Fibroblast of villous mesenchyme (primary cell): Measurements from ENCODE around the gene ASXL2. TPM values are rescaled to one million over a fixed set of nuclear protein-coding genes. Genes with fewer than 3 reads are reported as not detected.
"Not testable (repeated sequence)": the region's sequence is repeated elsewhere in the genome, so short reads cannot be mapped to it uniquely, and the experiment has no call there.

Experiments
- DNase-seq: peaks from one replicate; pipeline ENCODE4 v3.0.0-alpha.2; 2010; ENCODE audit warnings: low read depth
- H3K4me3 ChIP-seq: 2 replicates; pipeline ENCODE4 v1.5.1; 2011; ENCODE audit warnings: low read depth, mild to moderate bottlenecking, low read length
- total RNA-seq: library from RNA; depleted of rRNA; stranded (reverse); fragments of >200 nt; gene quantifications from 2 replicates; pipeline ENCODE4 v1.2.3, GENCODE V29; 2012
- TF ChIP-seq, protein P1 (sequence below): IDR thresholded peaks from 2 replicates; pipeline ENCODE4 v1.5.1; 2012; ENCODE audit warnings: low read depth, mild to moderate bottlenecking, low read length; ENCODE audit not compliant: insufficient read depth

The ASXL2 gene
- total RNA-seq, 1 donor, result 13.8 TPM

DNA sequence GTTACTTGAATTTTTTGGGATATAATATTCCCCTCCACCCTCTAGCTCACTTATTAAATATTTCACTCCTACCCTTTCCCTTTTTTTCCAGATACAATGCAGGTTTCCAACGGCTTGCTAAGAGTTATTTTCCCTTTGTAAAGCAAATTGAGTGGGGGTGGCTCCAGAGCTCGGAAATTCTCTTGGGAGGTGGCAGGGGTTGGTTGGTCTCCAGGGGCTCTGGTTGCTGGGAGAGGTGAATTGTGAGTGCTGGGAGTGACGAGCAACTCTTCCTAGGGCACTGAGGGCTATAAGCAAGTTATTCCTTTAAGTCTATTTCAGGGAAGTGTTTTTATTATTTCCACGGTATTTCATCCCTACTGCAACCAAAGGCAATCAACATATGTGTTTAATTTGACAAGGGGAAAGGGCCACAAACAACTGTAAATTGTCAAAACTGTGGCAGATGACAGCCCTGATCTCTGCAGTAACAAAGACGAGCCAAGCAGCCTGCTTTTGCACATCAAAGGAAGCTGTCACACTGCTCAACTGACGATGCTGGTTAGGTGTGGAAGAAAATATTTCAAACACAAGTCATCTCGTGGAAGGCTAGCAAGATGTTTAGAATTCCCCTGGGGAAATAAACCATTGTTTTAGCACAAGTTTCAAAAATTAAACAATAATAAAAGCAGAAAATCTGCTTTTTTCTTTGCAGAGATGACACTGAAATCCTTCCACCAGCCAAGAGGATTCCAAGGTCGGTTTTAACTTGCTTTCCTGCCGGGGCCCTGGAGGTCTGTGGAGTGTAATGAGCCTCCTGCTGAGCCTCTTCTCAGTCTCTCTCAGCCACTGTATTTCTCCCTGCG is 34.8 kb upstream of the ASXL2 start:
- TF ChIP-seq, protein P1, sequence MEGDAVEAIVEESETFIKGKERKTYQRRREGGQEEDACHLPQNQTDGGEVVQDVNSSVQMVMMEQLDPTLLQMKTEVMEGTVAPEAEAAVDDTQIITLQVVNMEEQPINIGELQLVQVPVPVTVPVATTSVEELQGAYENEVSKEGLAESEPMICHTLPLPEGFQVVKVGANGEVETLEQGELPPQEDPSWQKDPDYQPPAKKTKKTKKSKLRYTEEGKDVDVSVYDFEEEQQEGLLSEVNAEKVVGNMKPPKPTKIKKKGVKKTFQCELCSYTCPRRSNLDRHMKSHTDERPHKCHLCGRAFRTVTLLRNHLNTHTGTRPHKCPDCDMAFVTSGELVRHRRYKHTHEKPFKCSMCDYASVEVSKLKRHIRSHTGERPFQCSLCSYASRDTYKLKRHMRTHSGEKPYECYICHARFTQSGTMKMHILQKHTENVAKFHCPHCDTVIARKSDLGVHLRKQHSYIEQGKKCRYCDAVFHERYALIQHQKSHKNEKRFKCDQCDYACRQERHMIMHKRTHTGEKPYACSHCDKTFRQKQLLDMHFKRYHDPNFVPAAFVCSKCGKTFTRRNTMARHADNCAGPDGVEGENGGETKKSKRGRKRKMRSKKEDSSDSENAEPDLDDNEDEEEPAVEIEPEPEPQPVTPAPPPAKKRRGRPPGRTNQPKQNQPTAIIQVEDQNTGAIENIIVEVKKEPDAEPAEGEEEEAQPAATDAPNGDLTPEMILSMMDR, result no peak
- H3K4me3 ChIP-seq, result no peak overlapping the region
- peak; percentile 63 for DNase-seq

DNA sequence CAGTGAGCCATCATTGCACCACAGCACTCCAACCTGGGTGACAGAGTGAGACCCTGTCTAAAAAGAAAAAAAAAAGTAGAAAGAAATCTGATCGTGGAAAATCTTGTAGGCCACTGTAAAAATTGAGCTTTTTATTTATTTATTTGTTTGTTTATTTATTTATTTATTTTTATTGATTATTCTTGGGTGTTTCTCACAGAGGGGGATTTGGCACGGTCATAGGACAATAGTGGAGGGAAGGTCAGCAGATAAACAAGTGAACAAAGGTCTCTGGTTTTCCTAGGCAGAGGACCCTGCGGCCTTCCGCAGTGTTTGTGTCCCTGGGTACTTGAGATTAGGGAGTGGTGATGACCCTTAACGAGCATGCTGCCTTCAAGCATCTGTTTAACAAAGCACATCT is 31.3 kb upstream of the ASXL2 start:
- not testable (repeated sequence) for H3K4me3 ChIP-seq, DNase-seq

DNA sequence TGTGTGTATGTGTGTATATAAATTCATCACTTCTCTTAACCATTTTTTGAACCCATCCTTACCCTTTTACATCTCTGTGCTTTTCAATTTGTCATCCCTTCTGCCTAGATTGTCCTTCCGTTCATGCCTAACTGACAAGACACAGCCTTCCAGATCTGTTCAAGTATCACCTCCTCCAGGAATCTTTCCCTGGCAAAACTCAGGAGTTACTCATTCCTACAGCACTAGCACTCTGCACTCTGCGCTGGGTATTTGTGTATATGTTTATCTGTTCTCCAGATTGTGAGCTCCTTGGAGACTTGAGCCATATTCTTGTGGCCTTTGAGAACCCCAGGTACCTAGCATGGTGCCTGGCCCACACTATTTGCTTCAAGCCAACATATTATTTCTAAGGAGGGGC is 26.8 kb upstream of the ASXL2 start:
- no peak overlapping the region for H3K4me3 ChIP-seq
- TF ChIP-seq, protein P1, result no peak
- DNase-seq, result no peak

DNA sequence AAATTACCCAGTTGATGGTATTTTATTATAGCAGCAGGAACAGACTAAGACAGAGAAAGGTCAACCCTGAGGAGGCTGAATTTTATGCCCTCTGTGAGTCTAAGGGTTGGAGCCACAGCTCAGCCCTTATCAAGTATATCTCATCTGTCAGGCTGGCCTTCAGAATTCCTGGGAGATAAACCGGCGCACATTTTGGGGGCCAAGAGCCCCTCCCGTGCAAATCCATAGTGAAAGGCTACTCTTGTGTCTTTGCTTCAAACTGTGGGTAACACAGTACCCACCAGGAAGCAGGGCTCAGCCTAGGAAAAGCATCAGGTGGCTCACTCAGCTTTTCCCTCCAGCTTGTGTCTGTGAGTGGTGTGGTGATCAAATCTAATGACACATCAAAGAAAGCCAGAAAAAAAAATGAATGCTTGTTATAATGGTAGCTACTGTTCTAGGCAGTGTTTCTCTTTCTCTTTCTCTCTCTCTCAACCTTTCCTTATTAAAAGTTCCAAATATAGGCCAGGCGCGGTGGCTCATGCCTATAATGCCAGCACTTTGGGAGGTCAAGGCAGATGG is 25.0 kb upstream of the ASXL2 start:
- TF ChIP-seq, protein P1, result no peak
- DNase-seq, result no peak
- no peak overlapping the region for H3K4me3 ChIP-seq

DNA sequence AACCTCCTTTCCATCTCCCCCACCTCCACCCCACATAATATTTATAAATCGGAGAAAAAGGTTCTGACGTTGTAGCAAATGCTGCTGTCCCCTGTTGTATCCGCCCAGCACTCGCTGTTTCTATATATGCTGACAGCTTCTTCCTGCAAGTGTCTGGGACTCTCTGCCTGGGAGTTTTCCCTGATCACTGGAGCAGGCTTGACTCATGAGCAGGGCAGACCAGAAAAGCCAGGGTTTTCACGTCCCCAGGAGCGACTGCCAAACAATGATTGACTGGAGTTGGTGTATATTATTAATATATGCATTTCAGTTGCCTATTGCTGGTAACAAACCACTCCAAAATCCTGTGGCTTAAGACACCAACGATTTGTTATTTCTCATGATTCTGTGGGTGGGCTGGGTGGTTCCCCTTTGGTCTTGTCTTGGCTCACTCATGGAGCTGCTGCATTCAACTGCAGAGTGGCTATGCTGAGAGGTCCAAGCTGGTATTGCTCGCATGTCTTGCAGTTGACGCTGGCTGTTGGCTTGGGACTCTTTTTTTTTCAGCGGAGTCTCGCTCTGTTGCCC is 21.2 kb upstream of the ASXL2 start:
- no peak overlapping the region for H3K4me3 ChIP-seq
- TF ChIP-seq, protein P1, result no peak
- no peak for DNase-seq

DNA sequence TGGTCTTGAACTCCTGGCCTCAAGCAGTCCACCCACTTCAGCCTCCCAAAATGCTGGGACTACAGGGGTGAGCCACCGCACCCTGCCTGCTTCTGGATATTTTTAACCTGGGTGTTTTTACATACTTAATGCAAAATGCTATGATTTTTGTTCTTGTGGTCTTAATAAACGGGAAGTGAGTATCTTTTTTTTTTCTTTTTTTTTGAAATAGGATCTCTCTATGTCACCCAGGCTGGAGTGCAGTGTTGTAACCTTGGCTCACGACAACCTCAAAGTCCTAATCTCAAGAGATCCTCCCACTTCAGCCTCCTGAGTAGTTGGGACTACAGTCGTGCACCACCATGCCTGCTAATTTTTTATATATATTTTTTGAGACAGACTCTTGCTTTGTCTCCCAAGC is 19.2 kb upstream of the ASXL2 start:
- H3K4me3 ChIP-seq, result no peak overlapping the region
- no peak for DNase-seq
- TF ChIP-seq, protein P1, result no peak

DNA sequence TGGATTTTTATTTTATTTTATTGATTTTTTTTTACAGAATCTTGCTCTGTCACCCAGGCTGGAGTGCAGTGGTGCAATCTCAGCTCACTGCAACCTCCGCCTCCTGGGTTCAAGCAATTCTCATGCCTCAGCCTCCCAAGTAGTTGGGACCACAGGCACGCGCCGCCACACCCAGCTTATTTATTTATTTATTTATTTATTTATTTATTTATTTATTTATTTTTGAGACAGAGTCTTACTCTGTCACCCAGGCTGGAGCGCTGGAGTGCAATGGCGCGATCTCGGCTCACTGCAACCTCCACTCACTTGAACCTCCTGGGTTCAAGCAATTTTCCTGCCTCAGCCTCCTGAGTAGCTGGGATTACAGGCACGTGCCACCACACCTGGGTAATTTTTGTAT is 18.0 kb upstream of the ASXL2 start:
- not testable (repeated sequence) for DNase-seq, H3K4me3 ChIP-seq
